Transverse colon (tissue), 4 donors: ENCODE measurements around the gene SRP9.

ENCODE experiments used
- CTCF ChIP-seq, 5 experiments: fragments of 200-600 bp in 3 of 5; fragments of 450-650 bp in 2 of 5; sonication (generic) in 3 of 5; IDR thresholded peaks; 1 replicate in 2 of 5; 2 replicates in 3 of 5; pipeline ENCODE4 v1.5.1; 2016 to 2017; ENCODE audit warnings: antibody characterized with exemption in 5 of 5, inconsistent platforms in 3 of 5, mild to moderate bottlenecking in 2 of 5, moderate library complexity in 1 of 5
- POLR2AphosphoS5 ChIP-seq, 3 donors: sonication (generic); formaldehyde crosslinking; IDR thresholded peaks; one replicate each; pipeline ENCODE4 v1.6.1; 2016; ENCODE audit warnings: antibody characterized with exemption in 3 of 3

DNA sequence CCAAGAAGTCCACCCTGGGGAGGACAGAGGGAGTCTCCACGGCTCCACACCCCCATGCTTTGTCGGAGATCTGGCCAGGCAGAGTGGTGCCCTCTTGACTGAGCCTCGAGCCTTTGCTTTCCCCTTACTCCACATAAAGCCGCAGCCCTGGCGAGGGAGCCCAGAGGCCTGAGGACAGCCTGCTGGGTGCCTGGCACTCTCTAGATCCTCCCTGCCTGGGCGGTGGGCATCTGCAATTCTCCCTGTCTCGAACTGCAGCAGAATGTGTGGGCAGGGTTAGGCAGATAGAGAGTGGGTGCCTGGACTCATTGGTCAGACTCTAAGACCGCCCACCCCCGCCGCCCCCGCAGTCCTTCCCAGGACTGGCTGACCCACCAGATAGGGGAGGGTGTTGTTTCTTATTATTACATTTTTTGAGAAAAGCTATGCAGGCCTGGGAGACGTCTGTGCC, 46.2 kb downstream of the SRP9 start:
- TF ChIP-seq CTCF (IDR thresholded peaks at IDR 0.05) (no peak), POLR2AphosphoS5 (IDR thresholded peaks at IDR 0.05) (no peak)
